Stimulated activated CD4-positive, alpha-beta T cell treated with anti-CD3 and anti-CD28 coated beads, Interleukin-4, amount 100 ng/mL, for 1 hour (primary cell): ENCODE results near the gene NCKAP1.
"Not testable (repeated sequence)": the region's sequence is repeated elsewhere in the genome, so short reads cannot be mapped to it uniquely, and the experiment has no call there.

ENCODE experiments used
- DNase-seq: peaks from one replicate; pipeline ENCODE4 v3.0.0-alpha.2; 2020

NCKAP1 gene

GRCh38 chr2:182999348-183000028 is 38.8 kb downstream of the NCKAP1 start:
- no peak for DNase-seq

- no peak for DNase-seq
Measured at GRCh38 chr2:182994228-182994912, 43.9 kb downstream of the NCKAP1 start.

GRCh38 chr2:182982941-182983340 is 55.3 kb downstream of the NCKAP1 start:
- DNase-seq, result no peak

GRCh38 chr2:182981475-182981874 is 56.8 kb downstream of the NCKAP1 start:
- not testable (repeated sequence) for DNase-seq

GRCh38 chr2:182980652-182981051 is 57.6 kb downstream of the NCKAP1 start:
- no peak for DNase-seq

- no peak for DNase-seq
Measured at GRCh38 chr2:182980115-182980514, 58.1 kb downstream of the NCKAP1 start.

- DNase-seq, result no peak
Measured at GRCh38 chr2:182977463-182977862, 60.8 kb downstream of the NCKAP1 start.

- no peak for DNase-seq
Measured at GRCh38 chr2:182973441-182974352, 64.6 kb downstream of the NCKAP1 start.

GRCh38 chr2:182972548-182972942 is 65.7 kb downstream of the NCKAP1 start:
- no peak for DNase-seq

- DNase-seq, result no peak
Measured at GRCh38 chr2:182971820-182972547, 66.3 kb downstream of the NCKAP1 start.

GRCh38 chr2:182970486-182970885 is 67.8 kb downstream of the NCKAP1 start:
- no peak for DNase-seq

GRCh38 chr2:182968493-182968892 is 69.8 kb downstream of the NCKAP1 start:
- DNase-seq, result no peak

GRCh38 chr2:182966356-182966755 is 71.9 kb downstream of the NCKAP1 start:
- not testable (repeated sequence) for DNase-seq

- no peak for DNase-seq
Measured at GRCh38 chr2:182962641-182963040, 75.6 kb downstream of the NCKAP1 start.

- DNase-seq, result not testable (repeated sequence)
Measured at GRCh38 chr2:182960869-182961268, 77.4 kb downstream of the NCKAP1 start.

- DNase-seq, result no peak
Measured at GRCh38 chr2:182954789-182955188, 83.5 kb downstream of the NCKAP1 start.

- no peak for DNase-seq
Measured at GRCh38 chr2:182952741-182953450, 85.4 kb downstream of the NCKAP1 start.

- DNase-seq, result no peak
Measured at GRCh38 chr2:182951948-182952663, 86.2 kb downstream of the NCKAP1 start.

- no peak for DNase-seq
Measured at GRCh38 chr2:182950546-182950945, 87.7 kb downstream of the NCKAP1 start.

- no peak for DNase-seq
Measured at GRCh38 chr2:182949572-182950189, 88.6 kb downstream of the NCKAP1 start.

GRCh38 chr2:182949052-182949451 is 89.2 kb downstream of the NCKAP1 start:
- DNase-seq, result no peak
